Mucosa of gallbladder (tissue), 1 donor: ENCODE data around the gene C7orf57. TPM values are rescaled to one million over a fixed set of nuclear protein-coding genes. Genes with fewer than 3 reads are reported as not detected.

Experiments
- DNase-seq: peaks from one replicate; pipeline ENCODE4 v3.0.0-alpha.2; 2020; ENCODE audit warnings: low spot score
- total RNA-seq: library from RNA; stranded (reverse); gene quantifications from one replicate; pipeline ENCODE4 v1.2.1, GENCODE V29; 2021
- donor health status: DM: no; HTN: no; CAD: no.

C7orf57 gene
- total RNA-seq, 1 donor from 2014 or later: not detected

DNA sequence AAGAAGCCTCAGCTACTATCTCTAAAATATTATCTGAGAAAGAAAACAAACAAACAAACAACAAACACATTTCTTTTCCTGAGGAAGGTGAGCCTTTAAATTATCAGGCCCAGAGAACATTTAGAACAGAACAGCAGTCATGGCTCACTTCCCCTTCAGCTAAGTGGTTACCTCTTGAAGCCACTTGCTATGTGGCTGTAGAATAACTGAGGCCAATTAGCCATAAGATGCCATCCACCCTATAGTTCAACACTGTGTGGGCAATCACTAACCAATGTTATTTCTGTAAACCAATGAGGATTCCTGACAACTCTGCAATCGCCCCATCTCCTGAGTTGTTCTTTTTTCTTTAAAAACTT, 50.1 kb downstream of the C7orf57 start:
- DNase-seq: no peak

DNA sequence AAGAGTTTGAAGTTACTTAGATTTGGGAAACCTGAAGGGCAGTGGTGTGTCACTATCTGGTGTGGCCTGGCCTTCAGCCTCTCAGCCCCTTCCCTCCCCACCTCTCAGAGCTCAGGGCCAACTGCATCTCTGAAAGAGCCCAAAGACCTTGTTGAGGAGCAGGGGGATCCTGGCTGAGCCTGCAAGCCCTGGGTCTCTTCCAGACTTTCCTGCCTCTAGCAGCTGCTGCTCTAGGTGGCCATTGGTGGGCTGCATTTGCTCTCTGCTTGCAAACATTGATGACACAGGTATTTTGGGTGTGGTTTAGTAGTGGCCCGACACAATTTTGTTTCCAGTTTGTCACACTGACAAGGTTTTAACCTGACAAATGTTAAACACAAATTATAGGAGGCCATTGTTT, 50.6 kb downstream of the C7orf57 start:
- no peak for DNase-seq

DNA sequence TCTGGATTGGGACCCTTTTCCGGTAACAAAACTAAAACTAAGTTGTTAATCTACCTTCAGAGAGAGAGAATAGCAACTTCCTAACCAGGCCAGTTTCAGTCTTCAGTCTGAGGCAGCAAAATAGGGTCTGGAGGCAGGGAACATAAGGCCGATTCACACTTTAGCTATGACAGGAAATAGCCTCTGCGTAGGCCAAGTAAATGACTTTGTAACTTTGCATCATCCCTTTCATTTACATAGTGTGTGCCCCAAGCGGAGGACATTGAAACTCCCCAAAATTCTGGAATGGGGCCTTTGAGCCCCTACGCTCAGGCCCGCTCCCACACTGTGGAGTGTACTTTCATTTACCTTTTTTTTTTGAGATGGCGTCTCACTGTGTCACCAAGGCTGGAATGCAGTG, 52.0 kb downstream of the C7orf57 start:
- DNase-seq: no peak

- peak; percentile 93 for DNase-seq
Observed at GRCh38 chr7:48088559-48089045, 53.3 kb downstream of the C7orf57 start.

DNA sequence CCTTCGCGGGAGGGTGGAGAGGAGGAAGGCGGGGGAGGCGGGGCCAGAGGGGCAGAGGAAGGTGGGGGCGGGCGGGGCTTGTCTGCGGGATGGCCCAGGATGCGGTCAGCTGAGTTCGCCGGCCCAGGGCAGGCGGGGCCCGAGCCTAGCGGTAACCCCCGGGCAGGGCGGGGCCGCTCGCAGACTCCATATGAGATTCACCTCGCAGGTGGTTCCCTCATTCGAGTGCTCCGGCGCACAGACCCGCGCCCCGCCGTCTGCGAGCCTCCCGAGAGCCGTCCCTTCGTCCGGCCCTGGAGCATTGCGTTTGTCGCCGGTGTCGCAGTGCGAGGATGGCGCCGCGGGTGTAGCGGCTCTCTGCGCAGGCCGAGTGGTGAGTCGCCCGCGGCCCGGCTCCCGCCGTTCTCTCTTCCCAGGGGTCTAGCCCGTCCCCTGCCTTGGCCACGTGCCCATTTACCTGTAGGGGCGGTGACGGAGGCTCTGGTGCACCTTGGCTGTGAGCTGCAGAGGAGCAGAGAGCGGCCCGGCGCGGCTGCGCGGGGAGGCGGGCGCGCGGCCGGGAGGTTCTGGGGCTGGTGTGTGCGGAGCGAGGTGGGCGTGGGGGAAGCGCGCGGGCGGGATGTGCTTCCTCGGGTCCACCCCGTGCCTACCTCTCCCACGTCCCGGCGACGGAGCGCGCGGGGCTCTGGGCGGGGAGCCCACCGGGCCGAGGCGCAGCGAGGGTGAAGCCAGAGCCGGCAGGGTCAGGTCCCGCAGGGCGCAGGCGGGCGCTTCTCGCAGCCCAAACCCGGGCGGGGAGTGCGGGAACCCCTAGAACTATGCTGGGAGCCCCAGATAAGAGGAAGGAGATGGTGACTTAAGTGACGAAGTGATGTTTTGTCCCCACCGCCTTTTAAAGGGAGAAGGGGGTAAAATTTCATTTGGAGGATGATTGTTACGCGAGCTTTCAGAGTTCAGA, 54.0 kb downstream of the C7orf57 start, which contains the start of gene UPP1:
UPP1 (plus strand) TSS at position 220 of the 958 bp plus-strand sequence. CDS start 5,519 bp downstream, outside the sequence.
- no peak for DNase-seq

- peak; percentile 47 for DNase-seq
Observed at GRCh38 chr7:48090095-48090805, 54.9 kb downstream of the C7orf57 start.

DNA sequence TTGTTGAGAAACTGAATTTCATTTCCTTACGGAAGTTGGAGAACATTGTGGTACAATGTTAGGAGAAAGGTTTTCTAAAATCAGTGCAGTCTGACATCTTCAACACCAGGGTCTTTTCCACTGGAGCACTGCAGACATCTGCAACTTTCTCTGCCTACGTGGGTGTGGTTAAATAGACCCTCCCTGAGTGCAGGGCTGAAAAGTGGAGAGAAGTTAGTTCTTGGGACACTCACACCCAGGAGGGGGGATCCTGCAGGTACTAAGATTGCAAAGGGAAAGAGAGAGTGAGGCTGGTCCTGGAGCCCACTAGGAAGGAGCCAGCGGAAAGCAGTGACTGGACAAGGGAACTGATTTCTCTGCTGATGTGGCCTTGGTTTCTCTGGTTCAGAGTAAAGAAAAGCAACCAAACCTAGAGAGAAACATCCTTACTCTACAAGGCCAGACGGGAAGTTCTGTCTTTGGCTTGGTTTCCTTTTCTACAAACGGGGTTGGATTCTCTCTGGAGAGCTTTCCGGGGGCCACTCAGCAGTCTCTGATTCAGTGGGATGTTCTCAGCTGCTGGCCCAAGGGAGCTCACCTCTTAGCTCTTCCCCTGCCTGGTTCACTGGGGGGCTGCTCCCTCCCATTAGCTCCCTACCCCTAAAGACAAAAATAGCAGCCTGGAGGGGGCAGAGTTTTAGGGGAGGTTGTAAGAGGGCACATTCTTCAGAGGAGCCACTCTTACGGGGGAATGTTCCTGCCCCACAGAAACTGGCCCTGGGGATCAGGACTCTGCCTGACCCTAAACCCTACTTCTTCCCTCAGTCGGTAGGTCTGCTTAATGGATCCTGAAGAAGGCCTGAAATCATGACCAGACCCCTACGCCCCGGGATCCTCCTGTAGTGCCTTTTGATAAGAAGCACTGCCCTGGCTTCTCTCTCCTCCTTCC, 56.4 kb downstream of the C7orf57 start:
- DNase-seq: no peak

DNA sequence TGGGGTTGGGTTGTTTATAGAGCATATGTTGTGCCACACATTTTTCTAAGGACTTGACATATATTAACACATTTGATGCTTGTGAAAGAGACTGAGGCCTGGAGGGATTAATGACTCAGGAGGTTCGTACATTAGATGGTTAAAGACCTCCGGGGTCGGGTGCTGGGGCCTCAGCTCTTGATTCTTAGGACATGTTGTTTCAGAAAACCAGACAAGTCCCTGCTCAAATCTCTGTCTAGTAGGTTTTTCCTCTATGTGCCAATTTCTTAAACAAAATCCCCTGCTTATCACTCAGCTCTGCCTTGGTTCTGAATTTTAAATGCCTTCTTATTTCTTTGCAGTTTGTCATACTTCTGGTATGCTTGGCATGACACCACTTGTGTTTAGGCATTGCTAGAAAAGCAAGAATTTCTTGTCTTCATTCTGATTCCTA, 59.5 kb downstream of the C7orf57 start:
- DNase-seq: no peak

DNA sequence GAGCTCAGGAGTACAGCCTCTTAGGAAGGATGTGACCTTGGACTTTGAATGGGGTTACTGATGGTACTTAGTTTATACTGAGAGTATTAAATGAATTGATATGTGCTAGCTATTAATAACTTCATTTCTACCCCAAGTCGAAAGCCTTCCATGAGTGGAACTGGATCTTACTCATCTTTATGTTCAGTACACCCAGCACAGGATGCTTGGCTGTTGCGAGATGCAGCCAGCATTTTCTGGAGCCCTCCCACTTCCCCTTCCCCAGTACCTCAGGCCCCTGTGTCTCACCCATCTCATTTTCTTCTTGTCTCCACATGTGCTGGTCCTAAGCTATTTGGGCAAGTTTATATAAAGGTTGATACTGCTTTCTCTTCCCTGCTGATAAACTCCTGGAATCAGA, 60.9 kb downstream of the C7orf57 start:
- DNase-seq: no peak

GRCh38 chr7:48097521-48098231, 62.3 kb downstream of the C7orf57 start:
- DNase-seq: no peak

GRCh38 chr7:48098846-48099245, 63.5 kb downstream of the C7orf57 start:
- DNase-seq: no peak

DNA sequence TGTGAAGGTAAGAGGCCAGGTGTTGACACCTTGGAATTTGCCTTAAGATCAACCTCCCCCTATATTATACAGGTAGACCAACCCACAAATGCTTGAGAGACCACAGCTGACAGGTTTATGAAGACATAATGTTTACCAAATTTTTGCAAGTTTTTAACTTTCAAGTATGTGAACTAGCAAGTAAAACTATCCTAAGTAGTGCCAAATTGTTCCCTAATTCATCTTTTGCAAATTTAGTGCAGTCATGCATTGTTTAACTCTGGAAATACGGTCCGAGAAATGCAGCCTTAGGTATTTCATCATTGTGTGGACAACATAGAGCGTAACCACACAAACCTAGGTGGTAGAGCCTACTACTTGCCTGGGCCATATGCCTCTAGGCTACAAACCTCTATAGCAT, 64.4 kb downstream of the C7orf57 start:
- DNase-seq: no peak

- no peak for DNase-seq
Observed at GRCh38 chr7:48101352-48101751, 66.0 kb downstream of the C7orf57 start.

DNA sequence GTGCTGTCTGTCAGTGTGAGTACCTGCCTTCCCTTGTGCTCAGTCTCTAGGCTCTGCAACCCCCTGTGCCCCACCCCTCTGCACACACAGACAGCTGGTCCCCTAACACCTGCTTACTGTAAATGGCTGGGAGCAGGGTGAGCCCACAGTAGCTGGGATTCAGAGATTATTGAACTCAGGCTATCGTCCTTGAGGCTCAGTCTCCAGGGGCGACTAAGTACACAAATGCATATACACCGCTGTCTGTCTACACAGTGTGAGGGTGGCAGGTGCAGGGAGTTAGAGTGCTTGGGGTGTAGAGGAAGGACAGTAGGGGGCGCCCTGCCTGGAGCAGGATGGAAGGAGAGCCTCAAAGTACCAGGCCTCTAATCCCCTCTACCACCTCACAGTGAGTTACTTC, 66.6 kb downstream of the C7orf57 start:
- peak; percentile 7 for DNase-seq

- DNase-seq: peak; percentile 2
Observed at GRCh38 chr7:48102530-48102929, 67.2 kb downstream of the C7orf57 start.

GRCh38 chr7:48105045-48105444, 69.7 kb downstream of the C7orf57 start:
- peak; percentile 3 for DNase-seq

- DNase-seq: peak; percentile 9
Observed at GRCh38 chr7:48106906-48107659, 71.7 kb downstream of the C7orf57 start.

- peak; percentile 5 for DNase-seq
Observed at GRCh38 chr7:48107926-48108472, 72.7 kb downstream of the C7orf57 start.

GRCh38 chr7:48108959-48109847, 73.9 kb downstream of the C7orf57 start:
- no peak for DNase-seq
